GM13977 (cell line): ENCODE measurements around the gene SMCO2.

Source experiments
- DNase-seq: peaks from one replicate; pipeline ENCODE4 v3.0.0; 2012; ENCODE audit warnings: low spot score
- CTCF ChIP-seq: IDR thresholded peaks from 2 replicates; pipeline ENCODE4 v1.5.1; 2012; ENCODE audit warnings: mild to moderate bottlenecking, control low read depth; ENCODE audit not compliant: insufficient read depth; ENCODE audit errors: extremely low read depth, missing control alignments
- in situ Hi-C: fragments of 300-500 bp; cut with MboI; formaldehyde crosslinking; loops from one replicate; pipeline ENCODE4 v1.12.0; 2022; ENCODE audit warnings: low sequenced_read_pairs, low pct_unique_long_range_greater_than_20kb, mixed read lengths, inconsistent platforms; ENCODE audit not compliant: unreplicated experiment

Gene SMCO2

DNA sequence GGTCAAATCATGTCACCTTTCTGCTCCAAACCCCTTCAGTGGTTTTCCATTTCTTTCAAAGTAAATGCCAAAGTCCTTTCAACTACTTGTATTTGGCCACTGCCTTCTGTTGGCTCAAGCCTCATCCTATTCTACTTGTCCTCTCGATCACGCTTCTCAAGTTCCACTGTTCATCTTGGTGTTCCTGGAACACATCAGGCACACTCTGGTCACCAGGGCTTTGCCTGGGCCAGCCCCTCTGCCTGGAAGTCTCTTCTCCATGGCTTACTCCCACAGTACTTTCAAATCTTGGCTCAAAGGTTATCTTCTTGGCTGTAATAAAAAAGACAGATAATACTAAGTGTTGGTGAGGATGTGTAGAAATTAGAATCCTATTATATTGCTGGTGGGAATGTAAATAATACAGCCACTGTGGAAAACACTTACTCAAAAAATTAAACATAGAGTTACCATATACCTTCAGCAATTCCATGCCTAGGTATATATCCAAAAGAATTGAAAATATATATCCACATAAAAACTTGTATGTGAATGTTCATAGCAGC, 60.2 kb downstream of the SMCO2 start:
- no peak for TF ChIP-seq CTCF
- no peak for DNase-seq
- in situ Hi-C loops: no loop called here

- in situ Hi-C loops: no loop called here
- TF ChIP-seq CTCF: no peak
- no peak for DNase-seq
These were observed 62.3 kb downstream of the SMCO2 start for GRCh38 chr12:27508736-27509431.

GRCh38 chr12:27511031-27511722, 64.6 kb downstream of the SMCO2 start:
- no peak for TF ChIP-seq CTCF
- no peak for DNase-seq
- in situ Hi-C loops: no loop called here

GRCh38 chr12:27511723-27512045, 65.1 kb downstream of the SMCO2 start:
- in situ Hi-C loops: no loop called here
- no peak for DNase-seq
- no peak for TF ChIP-seq CTCF

- in situ Hi-C loops: no loop called here
- TF ChIP-seq CTCF: no peak
- DNase-seq: no peak
These were observed 66.8 kb downstream of the SMCO2 start for GRCh38 chr12:27513155-27513824.

GRCh38 chr12:27515671-27516070, 69.1 kb downstream of the SMCO2 start:
- DNase-seq: no peak
- no peak for TF ChIP-seq CTCF
- in situ Hi-C loops: no loop called here
